Suprapubic skin (tissue), 4 donors: Measurements from ENCODE around the gene ARMC2. TPM values are rescaled to one million over a fixed set of nuclear protein-coding genes. Genes with fewer than 3 reads are reported as not detected.

ENCODE experiments used
- DNase-seq, 2 donors: peaks; one replicate each; pipeline ENCODE4 v3.0.0-alpha.2; 2019; ENCODE audit warnings: low spot score in 2 of 2
- H3K27ac ChIP-seq: fragments of 200-600 bp; sonication (generic); one replicate; pipeline ENCODE4 v1.5.1; 2019
- H3K27me3 ChIP-seq: fragments of 200-600 bp; sonication (generic); one replicate; pipeline ENCODE4 v1.5.1; 2019
- H3K36me3 ChIP-seq: fragments of 200-600 bp; sonication (generic); one replicate; pipeline ENCODE4 v1.5.1; 2019
- H3K4me1 ChIP-seq: fragments of 200-600 bp; sonication (generic); one replicate; pipeline ENCODE4 v1.5.1; 2019
- H3K4me3 ChIP-seq: fragments of 200-600 bp; sonication (generic); one replicate; pipeline ENCODE4 v1.5.1; 2019; ENCODE audit warnings: mild to moderate bottlenecking
- H3K9me3 ChIP-seq: fragments of 200-600 bp; sonication (generic); one replicate; pipeline ENCODE4 v1.5.1; 2019
- EP300 ChIP-seq: sonication (generic); formaldehyde crosslinking; IDR thresholded peaks from one replicate; pipeline ENCODE4 v1.6.1; 2017; ENCODE audit warnings: antibody characterized with exemption
- POLR2A ChIP-seq, 2 donors: fragments of 450-650 bp; IDR thresholded peaks; one replicate each; pipeline ENCODE4 v1.6.1; 2017; ENCODE audit warnings: antibody characterized with exemption in 2 of 2, mild to moderate bottlenecking in 2 of 2, moderate library complexity in 2 of 2
- POLR2AphosphoS5 ChIP-seq, 3 donors: sonication (generic); formaldehyde crosslinking; IDR thresholded peaks; one replicate each; pipeline ENCODE4 v1.6.1; 2017; ENCODE audit warnings: antibody characterized with exemption in 3 of 3
- WGBS: methylation state at CpG from one replicate; pipeline ENCODE4 v1.1.5; 2018; 5-methylcytosine and 5-hydroxymethylcytosine counted together
- total RNA-seq, 4 donors: library from RNA; depleted of rRNA; stranded (reverse); fragments of >200 nt; gene quantifications; one replicate each; pipeline ENCODE4 v1.1.0, GENCODE V29; 2016
- TF ChIP-seq, protein P1 (sequence below), 2 donors: fragments of 200-600 bp in 1 of 2; fragments of 450-650 bp in 1 of 2; sonication (generic) in 1 of 2; IDR thresholded peaks; one replicate each; pipeline ENCODE4 v1.5.1; 2016 to 2019; ENCODE audit warnings: antibody characterized with exemption in 2 of 2, mild to moderate bottlenecking in 1 of 2, moderate library complexity in 1 of 2

The ARMC2 gene
- total RNA-seq, 4 donors from 2014 or later: 1.9 to 9.5 (median 3.6) TPM

DNA sequence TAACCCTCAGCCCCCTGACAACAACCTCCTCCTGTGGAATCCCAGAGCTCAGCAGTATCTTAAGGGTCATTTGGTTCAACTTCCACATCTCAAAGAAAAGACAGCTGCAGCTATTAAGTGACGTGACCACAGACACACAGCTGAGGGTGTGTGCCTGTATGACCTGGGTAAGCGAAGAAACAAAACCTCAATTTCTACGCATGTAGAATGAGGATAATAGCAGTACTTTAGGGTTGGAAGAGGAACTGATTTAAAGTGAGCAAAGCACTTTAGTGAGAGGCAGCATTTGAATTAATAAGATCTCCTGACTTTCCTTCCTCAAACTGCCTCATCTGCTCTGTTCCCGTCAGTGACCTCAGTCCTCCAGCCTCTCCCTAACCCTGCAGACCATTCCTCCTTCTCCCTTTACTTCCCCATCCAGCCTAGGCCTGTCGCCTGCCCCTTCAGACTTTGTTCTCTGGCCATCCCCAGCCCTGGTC, 6.8 kb upstream of the ARMC2 start:
- TF ChIP-seq POLR2AphosphoS5 (IDR thresholded peaks at IDR 0.05): no peak
- TF ChIP-seq EP300: no peak
- TF ChIP-seq, protein P1, sequence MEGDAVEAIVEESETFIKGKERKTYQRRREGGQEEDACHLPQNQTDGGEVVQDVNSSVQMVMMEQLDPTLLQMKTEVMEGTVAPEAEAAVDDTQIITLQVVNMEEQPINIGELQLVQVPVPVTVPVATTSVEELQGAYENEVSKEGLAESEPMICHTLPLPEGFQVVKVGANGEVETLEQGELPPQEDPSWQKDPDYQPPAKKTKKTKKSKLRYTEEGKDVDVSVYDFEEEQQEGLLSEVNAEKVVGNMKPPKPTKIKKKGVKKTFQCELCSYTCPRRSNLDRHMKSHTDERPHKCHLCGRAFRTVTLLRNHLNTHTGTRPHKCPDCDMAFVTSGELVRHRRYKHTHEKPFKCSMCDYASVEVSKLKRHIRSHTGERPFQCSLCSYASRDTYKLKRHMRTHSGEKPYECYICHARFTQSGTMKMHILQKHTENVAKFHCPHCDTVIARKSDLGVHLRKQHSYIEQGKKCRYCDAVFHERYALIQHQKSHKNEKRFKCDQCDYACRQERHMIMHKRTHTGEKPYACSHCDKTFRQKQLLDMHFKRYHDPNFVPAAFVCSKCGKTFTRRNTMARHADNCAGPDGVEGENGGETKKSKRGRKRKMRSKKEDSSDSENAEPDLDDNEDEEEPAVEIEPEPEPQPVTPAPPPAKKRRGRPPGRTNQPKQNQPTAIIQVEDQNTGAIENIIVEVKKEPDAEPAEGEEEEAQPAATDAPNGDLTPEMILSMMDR (IDR thresholded peaks at IDR 0.05): no peak
- TF ChIP-seq POLR2A (IDR thresholded peaks at IDR 0.05): peak in 1 of 2 donors; percentile 9
- 90% methylated on average over 5 of the region's 5 CpGs for WGBS

GRCh38 chr6:108844135-108844534, 4.1 kb upstream of the ARMC2 start:
- 89% methylated on average over 3 of the region's 3 CpGs for WGBS
- Histone ChIP-seq H3K9me3 (no peaks in the 10 kb centered on the region), H3K36me3 (no peaks in the 10 kb centered on the region), H3K27me3 (no peaks in the 10 kb centered on the region), H3K27ac (no peak overlapping the region), H3K4me3 (no peak overlapping the region), H3K4me1 (peaks cover 14% of the 10 kb centered on the region)
- DNase-seq: no peak
- TF ChIP-seq POLR2AphosphoS5 (IDR thresholded peaks at IDR 0.05) (no peak), EP300 (no peak), POLR2A (IDR thresholded peaks at IDR 0.05) (no peak)
- TF ChIP-seq, protein P1 (IDR thresholded peaks at IDR 0.05): no peak

More for the DNA sequence above, 6.8 kb upstream of the ARMC2 start:
- Histone ChIP-seq H3K4me1 (no peaks in the 10 kb centered on the region), H3K4me3 (no peak overlapping the region), H3K36me3 (no peaks in the 10 kb centered on the region), H3K27ac (no peak overlapping the region), H3K27me3 (no peaks in the 10 kb centered on the region), H3K9me3 (no peaks in the 10 kb centered on the region)
- no peak for DNase-seq

DNA sequence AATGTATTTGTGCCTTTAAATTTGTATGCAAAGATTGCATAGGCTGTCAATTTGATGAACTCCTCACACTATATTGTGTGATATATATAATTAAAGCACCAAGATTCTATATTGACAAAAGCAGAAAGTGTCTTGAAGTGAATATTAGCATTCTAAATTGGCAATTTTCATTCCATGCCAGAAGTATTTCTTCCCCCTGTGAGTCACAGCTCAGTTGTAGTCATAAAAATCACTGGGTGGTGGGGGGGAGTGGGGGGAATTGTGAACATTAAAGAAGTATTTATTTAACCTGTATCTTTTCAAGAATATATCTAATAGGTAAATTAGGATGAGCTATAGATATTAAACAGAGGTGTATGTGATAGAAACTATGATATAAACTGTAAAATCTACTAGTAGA, 3.1 kb upstream of the ARMC2 start:
- Histone ChIP-seq H3K9me3 (no peaks in the 10 kb centered on the region), H3K27ac (no peak overlapping the region), H3K36me3 (no peaks in the 10 kb centered on the region), H3K27me3 (no peaks in the 10 kb centered on the region), H3K4me1 (peaks cover 22% of the 10 kb centered on the region), H3K4me3 (no peak overlapping the region)
- TF ChIP-seq EP300 (no peak), POLR2AphosphoS5 (IDR thresholded peaks at IDR 0.05) (no peak)
- TF ChIP-seq, protein P1 (IDR thresholded peaks at IDR 0.05): no peak
- no peak for DNase-seq

DNA sequence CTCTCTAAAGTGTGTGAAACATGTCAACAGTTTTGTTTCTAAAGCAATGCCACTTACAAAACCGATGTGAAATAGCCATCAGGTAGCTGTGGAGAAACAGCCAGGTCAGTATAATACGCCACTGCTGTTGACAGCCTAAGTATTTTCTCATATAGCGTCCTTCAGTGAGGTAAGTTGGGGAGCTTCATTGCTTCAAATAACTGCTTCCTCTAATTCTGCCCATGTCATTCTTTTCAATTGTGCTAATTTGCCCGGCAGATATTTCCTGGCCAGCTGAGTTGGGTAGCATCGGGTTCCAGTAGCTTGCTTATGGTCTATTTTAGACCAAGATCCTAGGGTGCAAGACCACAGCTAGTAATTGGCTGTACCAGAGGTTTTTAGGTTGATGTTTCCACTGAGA, 2.1 kb upstream of the ARMC2 start:
- H3K36me3 ChIP-seq: no peaks in the 10 kb centered on the region
- H3K27me3 ChIP-seq: no peaks in the 10 kb centered on the region
- no peak overlapping the region for H3K4me3 ChIP-seq
- 86% methylated on average over 5 of the region's 5 CpGs for WGBS
- H3K9me3 ChIP-seq: no peaks in the 10 kb centered on the region
- peaks cover 22% of the 10 kb centered on the region for H3K4me1 ChIP-seq
- TF ChIP-seq POLR2A (IDR thresholded peaks at IDR 0.05): no peak
- TF ChIP-seq, protein P1 (IDR thresholded peaks at IDR 0.05): no peak
- no peak for TF ChIP-seq EP300
- no peak for TF ChIP-seq POLR2AphosphoS5 (IDR thresholded peaks at IDR 0.05)
- no peak for DNase-seq
- H3K27ac ChIP-seq: no peak overlapping the region

GRCh38 chr6:108846628-108847027, 1.6 kb upstream of the ARMC2 start:
- Histone ChIP-seq H3K27me3 (no peaks in the 10 kb centered on the region), H3K9me3 (no peaks in the 10 kb centered on the region), H3K36me3 (no peaks in the 10 kb centered on the region), H3K4me3 (no peak overlapping the region), H3K4me1 (peaks cover 22% of the 10 kb centered on the region), H3K27ac (no peak overlapping the region)
- WGBS: 93% methylated on average over 1 of the region's 1 CpG
- no peak for TF ChIP-seq POLR2A (IDR thresholded peaks at IDR 0.05)
- no peak for TF ChIP-seq POLR2AphosphoS5 (IDR thresholded peaks at IDR 0.05)
- TF ChIP-seq EP300: no peak
- TF ChIP-seq, protein P1 (IDR thresholded peaks at IDR 0.05): no peak
- DNase-seq: no peak
